ENCODE results near the gene PCK1.

- TF ChIP-seq EZH2 (IDR thresholded peaks at IDR 0.05; ENCODE audit: insufficient read depth, poor library complexity, severe bottlenecking), result no peak
- TF ChIP-seq EZH2phosphoT487 (IDR thresholded peaks at IDR 0.05; ENCODE audit: insufficient read depth, low read depth), result no peak
Observed at GRCh38 chr20:57529810-57530209, 31.1 kb upstream of the PCK1 start.

Measured in GM23248 (cell line).